ENCODE data around the gene STAT4. TPM values are rescaled to one million over a fixed set of nuclear protein-coding genes. Genes with fewer than 3 reads are reported as not detected.

STAT4 gene
- total RNA-seq, 2 experiments from 2014 or later, result 77.1 to 83.0 TPM

DNA sequence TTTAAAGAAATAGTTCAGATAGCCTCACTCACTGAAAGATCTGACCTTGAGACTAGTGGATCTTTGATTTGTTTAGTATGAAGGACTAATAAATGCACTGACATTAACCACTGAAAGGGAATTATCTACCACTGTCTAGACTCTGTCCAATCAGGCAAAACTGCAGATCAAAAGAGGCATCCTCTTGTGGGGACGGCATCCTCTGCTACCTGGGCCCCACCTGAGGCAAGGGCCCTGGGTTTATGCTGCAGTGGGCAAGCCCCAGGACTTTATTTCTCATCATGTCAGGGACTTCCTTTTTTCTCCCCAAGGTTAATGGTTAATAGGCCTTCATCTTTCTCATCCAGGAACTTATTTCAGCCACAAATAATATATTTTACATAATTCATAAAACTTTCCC lies 169.1 kb downstream of the STAT4 start:
- Mint-ChIP-seq H3K4me1 (ENCODE audit: low read depth) (peaks cover 61% of the 10 kb centered on the region), H3K27ac (peak overlapping the region; percentile 87), H3K4me3 (no peak overlapping the region), H3K9me3 (no peaks in the 10 kb centered on the region), H3K36me3 (ENCODE audit: low read depth) (peaks cover 99% of the 10 kb centered on the region), H3K27me3 (no peaks in the 10 kb centered on the region)
- ATAC-seq (ENCODE audit: poor library complexity) (no peak), DNase-seq (no peak)
- intact Hi-C loops (cut with DNase I, micrococcal nuclease), result no loop called here
- ChIA-PET CTCF (interaction anchor here (1.2 kb wide), 1 partner anchor 14 kb away, joined by 4 read pairs; no protein-coding TSS in a partner anchor), POLR2A (interaction anchor here (0.9 to 1.3 kb wide), 5 partner anchors 10 to 33 kb away, joined by 3 to 7 read pairs (median 3); partner anchors contain the start of gene STAT1)
- Histone ChIP-seq H3K27me3 (ENCODE audit: control insufficient read depth in 1 of 2, insufficient read depth in 2 of 2, low read length in 2 of 2) (no peaks in the 10 kb centered on the region), H3K4me3 (ENCODE audit: low read length) (no peak overlapping the region), H3K27ac (ENCODE audit: low read depth in 1 of 2, low read length in 2 of 2) (peak overlapping the region in 1 of 2 donors; percentile 0), H3K36me3 (ENCODE audit: insufficient read depth, low read length) (peaks cover 100% of the 10 kb centered on the region), H3K9me3 (ENCODE audit: control insufficient read depth in 1 of 2, insufficient read depth in 1 of 2, low read length in 2 of 2) (no peaks in the 10 kb centered on the region), H3K4me1 (ENCODE audit: insufficient read depth, low read length) (peaks cover 21% of the 10 kb centered on the region)
- TF ChIP-seq, protein P1, sequence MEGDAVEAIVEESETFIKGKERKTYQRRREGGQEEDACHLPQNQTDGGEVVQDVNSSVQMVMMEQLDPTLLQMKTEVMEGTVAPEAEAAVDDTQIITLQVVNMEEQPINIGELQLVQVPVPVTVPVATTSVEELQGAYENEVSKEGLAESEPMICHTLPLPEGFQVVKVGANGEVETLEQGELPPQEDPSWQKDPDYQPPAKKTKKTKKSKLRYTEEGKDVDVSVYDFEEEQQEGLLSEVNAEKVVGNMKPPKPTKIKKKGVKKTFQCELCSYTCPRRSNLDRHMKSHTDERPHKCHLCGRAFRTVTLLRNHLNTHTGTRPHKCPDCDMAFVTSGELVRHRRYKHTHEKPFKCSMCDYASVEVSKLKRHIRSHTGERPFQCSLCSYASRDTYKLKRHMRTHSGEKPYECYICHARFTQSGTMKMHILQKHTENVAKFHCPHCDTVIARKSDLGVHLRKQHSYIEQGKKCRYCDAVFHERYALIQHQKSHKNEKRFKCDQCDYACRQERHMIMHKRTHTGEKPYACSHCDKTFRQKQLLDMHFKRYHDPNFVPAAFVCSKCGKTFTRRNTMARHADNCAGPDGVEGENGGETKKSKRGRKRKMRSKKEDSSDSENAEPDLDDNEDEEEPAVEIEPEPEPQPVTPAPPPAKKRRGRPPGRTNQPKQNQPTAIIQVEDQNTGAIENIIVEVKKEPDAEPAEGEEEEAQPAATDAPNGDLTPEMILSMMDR (IDR thresholded peaks at IDR 0.05), result no peak

DNA sequence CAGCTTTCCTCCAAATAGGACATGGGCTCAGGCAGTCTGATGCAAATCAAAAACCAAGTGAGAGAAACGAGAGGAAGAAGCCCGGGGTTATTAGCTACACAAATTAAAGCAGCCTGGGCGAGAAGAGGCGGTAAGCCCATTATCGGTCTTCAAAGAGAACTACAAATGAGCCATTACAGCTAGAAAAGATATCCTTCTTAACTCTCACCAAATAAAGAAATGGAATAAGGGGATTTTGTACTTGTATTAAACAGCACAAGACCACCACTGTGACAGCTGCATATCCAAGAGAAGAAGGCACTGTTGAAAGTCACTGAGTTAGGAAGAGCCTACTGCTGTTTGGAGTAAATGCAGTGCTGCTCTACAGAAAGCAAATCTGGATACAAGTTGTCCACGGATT lies 169.5 kb downstream of the STAT4 start:
- H3K9me3 ChIP-seq (ENCODE audit: control insufficient read depth in 1 of 2, insufficient read depth in 1 of 2, low read length in 2 of 2), result no peaks in the 10 kb centered on the region
- Mint-ChIP-seq H3K4me3 (no peak overlapping the region), H3K4me1 (ENCODE audit: low read depth) (peaks cover 58% of the 10 kb centered on the region), H3K9me3 (no peaks in the 10 kb centered on the region), H3K27me3 (no peaks in the 10 kb centered on the region), H3K27ac (peak overlapping the region; percentile 87), H3K36me3 (ENCODE audit: low read depth) (peaks cover 99% of the 10 kb centered on the region)
- H3K4me1 ChIP-seq (ENCODE audit: insufficient read depth, low read length), result peaks cover 18% of the 10 kb centered on the region
- peak overlapping the region in 1 of 2 donors; percentile 0 for H3K27ac ChIP-seq (ENCODE audit: low read depth in 1 of 2, low read length in 2 of 2)
- no peak overlapping the region for H3K4me3 ChIP-seq (ENCODE audit: low read length)
- DNase-seq, result no peak
- intact Hi-C loops (cut with DNase I, micrococcal nuclease), result no loop called here
- CTCF ChIA-PET, result interaction anchor here (1.0 to 1.2 kb wide), 2 partner anchors 14 to 21 kb away, joined by 3 to 4 read pairs; no protein-coding TSS in a partner anchor
- ATAC-seq (ENCODE audit: poor library complexity), result no peak
- TF ChIP-seq, protein P1 (IDR thresholded peaks at IDR 0.05), result no peak
- no peaks in the 10 kb centered on the region for H3K27me3 ChIP-seq (ENCODE audit: control insufficient read depth in 1 of 2, insufficient read depth in 2 of 2, low read length in 2 of 2)
- H3K36me3 ChIP-seq (ENCODE audit: insufficient read depth, low read length), result peaks cover 100% of the 10 kb centered on the region
- POLR2A ChIA-PET, result interaction anchor here (1.1 to 1.3 kb wide), 4 partner anchors 10 to 33 kb away, joined by 3 to 7 read pairs (median 3); no protein-coding TSS in a partner anchor

DNA sequence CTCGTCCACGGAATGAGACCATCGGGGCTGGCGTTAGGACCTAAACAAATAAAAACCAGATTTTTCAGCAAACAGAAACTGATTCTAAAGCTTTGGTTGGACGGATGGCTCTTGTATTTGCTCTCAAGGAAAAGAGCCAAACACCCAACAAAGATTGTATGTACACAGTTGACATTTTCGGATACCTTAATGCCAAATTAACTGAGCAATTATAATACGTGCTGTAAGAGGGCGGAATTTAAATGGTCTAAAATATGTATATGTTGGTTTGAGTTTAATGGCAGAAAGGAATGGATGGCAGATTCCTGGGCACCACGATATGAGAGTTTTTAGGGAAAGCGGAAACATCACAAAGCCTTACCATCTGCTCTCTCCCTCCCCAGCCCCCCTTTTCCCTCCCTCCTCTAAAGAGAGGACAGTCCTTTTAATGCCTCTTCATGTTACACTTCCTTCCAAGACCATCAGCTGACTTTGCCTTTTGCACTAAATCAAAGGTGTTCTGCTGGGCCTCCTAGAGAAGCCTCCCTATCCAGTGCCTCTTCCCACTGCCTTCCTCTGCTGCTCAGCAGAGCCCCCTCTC lies 170.1 kb downstream of the STAT4 start:
- TF ChIP-seq, protein P1 (IDR thresholded peaks at IDR 0.05), result no peak
- DNase-seq (no peak), ATAC-seq (ENCODE audit: poor library complexity) (no peak)
- intact Hi-C loops (cut with DNase I, micrococcal nuclease), result no loop called here
- H3K27me3 ChIP-seq (ENCODE audit: control insufficient read depth in 1 of 2, insufficient read depth in 2 of 2, low read length in 2 of 2), result no peaks in the 10 kb centered on the region
- Mint-ChIP-seq H3K27me3 (no peaks in the 10 kb centered on the region), H3K4me3 (peak overlapping the region; percentile 18), H3K36me3 (ENCODE audit: low read depth) (peaks cover 99% of the 10 kb centered on the region), H3K9me3 (no peaks in the 10 kb centered on the region), H3K4me1 (ENCODE audit: low read depth) (peaks cover 54% of the 10 kb centered on the region), H3K27ac (peak overlapping the region; percentile 87)
- no peaks in the 10 kb centered on the region for H3K9me3 ChIP-seq (ENCODE audit: control insufficient read depth in 1 of 2, insufficient read depth in 1 of 2, low read length in 2 of 2)
- peak overlapping the region in 1 of 2 donors; percentile 43 for H3K27ac ChIP-seq (ENCODE audit: low read depth in 1 of 2, low read length in 2 of 2)
- peaks cover 12% of the 10 kb centered on the region for H3K4me1 ChIP-seq (ENCODE audit: insufficient read depth, low read length)
- ChIA-PET POLR2A (interaction anchor here (0.8 to 1.3 kb wide), 5 partner anchors 11 to 42 kb away, joined by 3 to 7 read pairs (median 3); no protein-coding TSS in a partner anchor), CTCF (interaction anchor here (1.0 to 1.2 kb wide), 2 partner anchors 13 to 22 kb away, joined by 3 to 4 read pairs; no protein-coding TSS in a partner anchor)
- peaks cover 100% of the 10 kb centered on the region for H3K36me3 ChIP-seq (ENCODE audit: insufficient read depth, low read length)
- no peak overlapping the region for H3K4me3 ChIP-seq (ENCODE audit: low read length)

Measured in CD4-positive, alpha-beta T cell (primary cell).